ENCODE data around the gene MYOF.
"Not testable (repeated sequence)": the region's sequence is repeated elsewhere in the genome, so short reads cannot be mapped to it uniquely, and the experiment has no call there.

Gene MYOF

GRCh38 chr10:93342366-93342765 is 139.8 kb downstream of the MYOF start:
- no peak for DNase-seq

GRCh38 chr10:93337309-93337721 is 144.8 kb downstream of the MYOF start:
- no peak for DNase-seq

GRCh38 chr10:93336678-93337077 is 145.5 kb downstream of the MYOF start:
- DNase-seq, result no peak

GRCh38 chr10:93336110-93336509 is 146.0 kb downstream of the MYOF start:
- no peak for DNase-seq

- DNase-seq, result no peak
Measured at GRCh38 chr10:93334901-93335327, 147.2 kb downstream of the MYOF start.

- no peak for DNase-seq
Measured at GRCh38 chr10:93334181-93334580, 148.0 kb downstream of the MYOF start.

GRCh38 chr10:93333278-93333978 is 148.7 kb downstream of the MYOF start:
- no peak for DNase-seq

- DNase-seq, result no peak
Measured at GRCh38 chr10:93330824-93331223, 151.3 kb downstream of the MYOF start.

- no peak for DNase-seq
Measured at GRCh38 chr10:93319896-93320295, 162.2 kb downstream of the MYOF start.

GRCh38 chr10:93319096-93319495 is 163.0 kb downstream of the MYOF start:
- no peak for DNase-seq

GRCh38 chr10:93315246-93315645 is 166.9 kb downstream of the MYOF start:
- DNase-seq, result no peak

- DNase-seq, result not testable (repeated sequence)
Measured at GRCh38 chr10:93314656-93315055, 167.5 kb downstream of the MYOF start.

- no peak for DNase-seq
Measured at GRCh38 chr10:93313798-93314197, 168.3 kb downstream of the MYOF start.

GRCh38 chr10:93309062-93309461 is 173.1 kb downstream of the MYOF start:
- DNase-seq, result no peak

GRCh38 chr10:93305122-93305521 is 177.0 kb downstream of the MYOF start:
- DNase-seq, result no peak

GRCh38 chr10:93300981-93301380 is 181.2 kb downstream of the MYOF start:
- no peak for DNase-seq

GRCh38 chr10:93300288-93300917 is 181.7 kb downstream of the MYOF start:
- no peak for DNase-seq

- no peak for DNase-seq
Measured at GRCh38 chr10:93299606-93300287, 182.4 kb downstream of the MYOF start.

GRCh38 chr10:93299195-93299594 is 182.9 kb downstream of the MYOF start:
- no peak for DNase-seq

- no peak for DNase-seq
Measured at GRCh38 chr10:93296151-93296550, 186.0 kb downstream of the MYOF start.

- DNase-seq, result no peak
Measured at GRCh38 chr10:93293999-93294398, 188.1 kb downstream of the MYOF start.

- DNase-seq, result no peak
Measured at GRCh38 chr10:93290661-93291354, 191.3 kb downstream of the MYOF start.
